Measurements from ENCODE around the gene SEC14L1.
"Not testable (repeated sequence)": the region's sequence is repeated elsewhere in the genome, so short reads cannot be mapped to it uniquely, and the experiment has no call there.

The SEC14L1 gene

GRCh38 chr17:77140878-77141767, at the start of gene SEC14L1:
Gene SEC14L1, plus strand, starts transcription at chr17:77140969. Its CDS starts 2,628 bp downstream, at chr17:77143597.
- DNase-seq, result no peak

- DNase-seq, result no peak
Measured at GRCh38 chr17:77092025-77092424, 48.7 kb upstream of the SEC14L1 start.

GRCh38 chr17:77095461-77095860, 45.3 kb upstream of the SEC14L1 start:
- no peak for DNase-seq

GRCh38 chr17:77096570-77097214, 44.1 kb upstream of the SEC14L1 start:
- DNase-seq, result no peak

- DNase-seq, result no peak
Measured at GRCh38 chr17:77097631-77098180, 43.1 kb upstream of the SEC14L1 start.

- DNase-seq, result peak; percentile 51
Measured at GRCh38 chr17:77098884-77099545, 41.8 kb upstream of the SEC14L1 start.

- no peak for DNase-seq
Measured at GRCh38 chr17:77099997-77100396, 40.8 kb upstream of the SEC14L1 start.

GRCh38 chr17:77101521-77102410, 39.0 kb upstream of the SEC14L1 start:
- DNase-seq, result no peak

GRCh38 chr17:77102411-77103134, 38.2 kb upstream of the SEC14L1 start:
- not testable (repeated sequence) for DNase-seq

- DNase-seq, result no peak
Measured at GRCh38 chr17:77105706-77106105, 35.1 kb upstream of the SEC14L1 start.

GRCh38 chr17:77106874-77107358, 33.9 kb upstream of the SEC14L1 start:
- no peak for DNase-seq

- no peak for DNase-seq
Measured at GRCh38 chr17:77107506-77108433, 33.0 kb upstream of the SEC14L1 start.

GRCh38 chr17:77109159-77109759, 31.5 kb upstream of the SEC14L1 start:
- no peak for DNase-seq

GRCh38 chr17:77109764-77110359, 30.9 kb upstream of the SEC14L1 start:
- DNase-seq, result peak; percentile 20

- not testable (repeated sequence) for DNase-seq
Measured at GRCh38 chr17:77111165-77111933, 29.4 kb upstream of the SEC14L1 start.

GRCh38 chr17:77111934-77112296, 28.9 kb upstream of the SEC14L1 start:
- no peak for DNase-seq

- DNase-seq, result no peak
Measured at GRCh38 chr17:77115510-77115909, 25.3 kb upstream of the SEC14L1 start.

GRCh38 chr17:77115947-77116346, 24.8 kb upstream of the SEC14L1 start:
- DNase-seq, result no peak

Measured in GF-D8 (cell line).